Measurements from ENCODE around the gene VBP1.
"Not testable (repeated sequence)": the region's sequence is repeated elsewhere in the genome, so short reads cannot be mapped to it uniquely, and the experiment has no call there.

VBP1 gene

GRCh38 chrX:155215443-155216178 lies 649 bp upstream of the VBP1 start:
- TF ChIP-seq, protein P1, sequence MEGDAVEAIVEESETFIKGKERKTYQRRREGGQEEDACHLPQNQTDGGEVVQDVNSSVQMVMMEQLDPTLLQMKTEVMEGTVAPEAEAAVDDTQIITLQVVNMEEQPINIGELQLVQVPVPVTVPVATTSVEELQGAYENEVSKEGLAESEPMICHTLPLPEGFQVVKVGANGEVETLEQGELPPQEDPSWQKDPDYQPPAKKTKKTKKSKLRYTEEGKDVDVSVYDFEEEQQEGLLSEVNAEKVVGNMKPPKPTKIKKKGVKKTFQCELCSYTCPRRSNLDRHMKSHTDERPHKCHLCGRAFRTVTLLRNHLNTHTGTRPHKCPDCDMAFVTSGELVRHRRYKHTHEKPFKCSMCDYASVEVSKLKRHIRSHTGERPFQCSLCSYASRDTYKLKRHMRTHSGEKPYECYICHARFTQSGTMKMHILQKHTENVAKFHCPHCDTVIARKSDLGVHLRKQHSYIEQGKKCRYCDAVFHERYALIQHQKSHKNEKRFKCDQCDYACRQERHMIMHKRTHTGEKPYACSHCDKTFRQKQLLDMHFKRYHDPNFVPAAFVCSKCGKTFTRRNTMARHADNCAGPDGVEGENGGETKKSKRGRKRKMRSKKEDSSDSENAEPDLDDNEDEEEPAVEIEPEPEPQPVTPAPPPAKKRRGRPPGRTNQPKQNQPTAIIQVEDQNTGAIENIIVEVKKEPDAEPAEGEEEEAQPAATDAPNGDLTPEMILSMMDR (conservative IDR thresholded peaks at IDR 0.05; ENCODE audit: low read depth, low read length) = no peak
- DNase-seq (ENCODE audit: low read depth) = peak; percentile 2
- H3K4me3 ChIP-seq (ENCODE audit: low read depth, low read length) = peak overlapping the region; percentile 69

DNA sequence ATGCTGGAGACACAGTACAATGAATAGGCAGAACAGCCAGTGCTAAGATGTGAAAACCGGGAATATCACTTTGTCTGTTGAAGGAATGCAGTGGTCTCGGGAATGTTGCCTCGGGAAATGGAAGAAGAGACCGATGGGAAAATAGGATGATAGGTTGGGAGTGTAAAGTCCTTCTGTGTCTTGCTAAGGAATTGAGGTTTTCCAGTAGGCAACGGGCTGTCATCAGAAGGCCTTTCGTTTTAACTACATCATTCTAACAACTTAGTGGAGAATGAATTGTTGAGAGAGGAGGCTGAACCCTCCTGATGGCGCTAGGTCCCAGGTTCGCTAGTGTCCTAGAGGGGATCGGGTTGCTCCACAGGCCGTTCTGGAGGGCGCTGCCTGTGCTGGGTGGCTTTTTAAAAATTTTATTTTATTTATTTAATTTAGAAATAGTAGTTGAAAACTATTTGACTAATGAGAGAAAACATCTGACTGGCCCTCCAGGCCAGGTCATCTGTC lies 730 bp downstream of the VBP1 start:
- H3K4me3 ChIP-seq (ENCODE audit: low read depth, low read length) = peak overlapping the region; percentile 84
- peak; percentile 28 for DNase-seq (ENCODE audit: low read depth)
- TF ChIP-seq, protein P1 (conservative IDR thresholded peaks at IDR 0.05; ENCODE audit: low read depth, low read length) = no peak

- no peak overlapping the region for H3K4me3 ChIP-seq (ENCODE audit: low read depth, low read length)
- DNase-seq (ENCODE audit: low read depth) = no peak
- TF ChIP-seq, protein P1 (conservative IDR thresholded peaks at IDR 0.05; ENCODE audit: low read depth, low read length) = no peak
Observed at GRCh38 chrX:155218777-155219176, 2.5 kb downstream of the VBP1 start.

- no peak for DNase-seq (ENCODE audit: low read depth)
- TF ChIP-seq, protein P1 (conservative IDR thresholded peaks at IDR 0.05; ENCODE audit: low read depth, low read length) = no peak
- H3K4me3 ChIP-seq (ENCODE audit: low read depth, low read length) = no peak overlapping the region
Observed at GRCh38 chrX:155221351-155221750, 5.1 kb downstream of the VBP1 start.

GRCh38 chrX:155223746-155224145 lies 7.5 kb downstream of the VBP1 start:
- DNase-seq (ENCODE audit: low read depth); H3K4me3 ChIP-seq (ENCODE audit: low read depth, low read length): not testable (repeated sequence)

DNA sequence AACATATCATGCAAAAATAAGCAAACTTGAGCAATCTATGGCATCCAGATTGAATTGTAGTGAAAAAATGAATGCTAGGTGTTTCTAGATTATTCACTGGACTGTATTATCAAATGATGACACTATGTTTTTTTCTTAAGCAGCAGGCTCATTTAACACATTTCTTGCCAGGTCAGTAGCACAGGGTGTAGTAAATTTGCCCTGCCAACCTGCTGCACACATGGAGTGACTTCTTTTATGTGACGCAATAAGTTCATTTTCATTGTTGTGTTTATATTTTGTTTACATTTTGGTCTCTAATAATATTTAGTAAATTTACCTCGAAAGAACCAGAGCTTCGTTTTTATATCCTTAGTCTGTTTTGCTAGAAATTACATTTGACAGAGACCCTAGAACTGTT lies 9.5 kb downstream of the VBP1 start:
- H3K4me3 ChIP-seq (ENCODE audit: low read depth, low read length) = no peak overlapping the region
- TF ChIP-seq, protein P1 (conservative IDR thresholded peaks at IDR 0.05; ENCODE audit: low read depth, low read length) = no peak
- DNase-seq (ENCODE audit: low read depth) = no peak

GRCh38 chrX:155231163-155231562 lies 14.9 kb downstream of the VBP1 start:
- H3K4me3 ChIP-seq (ENCODE audit: low read depth, low read length) = no peak overlapping the region
- DNase-seq (ENCODE audit: low read depth) = no peak
- TF ChIP-seq, protein P1 (conservative IDR thresholded peaks at IDR 0.05; ENCODE audit: low read depth, low read length) = no peak
